AG09309 (cell line): ENCODE measurements around the gene MLXIP.

ENCODE experiments used
- DNase-seq: peaks from one replicate; pipeline ENCODE4 v3.0.0-alpha.2; 2010; ENCODE audit warnings: low read depth
- H3K4me3 ChIP-seq: 2 replicates; pipeline ENCODE4 v1.5.1; 2011; ENCODE audit warnings: mild to moderate bottlenecking, low read depth, low read length, moderate library complexity; ENCODE audit not compliant: control insufficient read depth
- CTCF ChIP-seq: IDR thresholded peaks from 2 replicates; pipeline ENCODE4 v1.5.1; 2011; ENCODE audit warnings: mild to moderate bottlenecking, low read depth, low read length, inconsistent platforms; ENCODE audit not compliant: insufficient read depth, control insufficient read depth; ENCODE audit errors: missing control alignments

The MLXIP gene

GRCh38 chr12:122085591-122085990 lies 7.0 kb downstream of the MLXIP start:
- no peak for TF ChIP-seq CTCF
- no peak overlapping the region for H3K4me3 ChIP-seq
- DNase-seq = no peak

- no peak for DNase-seq
- H3K4me3 ChIP-seq = no peak overlapping the region
- no peak for TF ChIP-seq CTCF
These were observed 7.6 kb downstream of the MLXIP start for GRCh38 chr12:122086116-122086515.

GRCh38 chr12:122086641-122087285 lies 8.2 kb downstream of the MLXIP start:
- DNase-seq = no peak
- TF ChIP-seq CTCF = no peak
- H3K4me3 ChIP-seq = no peak overlapping the region

- no peak for TF ChIP-seq CTCF
- no peak for DNase-seq
- no peak overlapping the region for H3K4me3 ChIP-seq
These were observed 9.0 kb downstream of the MLXIP start for GRCh38 chr12:122087431-122088178.

- DNase-seq = no peak
- H3K4me3 ChIP-seq = no peak overlapping the region
- TF ChIP-seq CTCF = no peak
These were observed 9.7 kb downstream of the MLXIP start for GRCh38 chr12:122088179-122088810.

- H3K4me3 ChIP-seq = no peak overlapping the region
- DNase-seq = no peak
- no peak for TF ChIP-seq CTCF
These were observed 10.5 kb downstream of the MLXIP start for GRCh38 chr12:122089077-122089476.
